Activated CD8-positive, alpha-beta T cell treated with anti-CD3 and anti-CD28 coated beads for 36 hours (primary cell): ENCODE measurements around the gene PALM. TPM values are rescaled to one million over a fixed set of nuclear protein-coding genes. Genes with fewer than 3 reads are reported as not detected.
"Not testable (repeated sequence)": the region's sequence is repeated elsewhere in the genome, so short reads cannot be mapped to it uniquely, and the experiment has no call there.

Experiments
- ATAC-seq: fragments of 200-7000 bp; cut with Tn5 transposase; one replicate; pipeline ENCODE4 v1.10.0; 2021; ENCODE audit warnings: mild to moderate bottlenecking, moderate library complexity
- CTCF ChIA-PET: fragments of 350-600 bp; sonication (Branson Sonifier 250); formaldehyde crosslinking; loops from one replicate; lab custom pipeline; 2021; ENCODE audit warnings: antibody characterized with exemption; lab: Charles Lee
- POLR2A ChIA-PET: fragments of 350-600 bp; sonication (Branson Sonifier 250); formaldehyde crosslinking; loops from one replicate; lab custom pipeline; 2021; ENCODE audit warnings: antibody characterized with exemption; lab: Charles Lee
- DNase-seq: peaks from one replicate; pipeline ENCODE4 v3.0.0-alpha.2; 2020
- H3K27ac Mint-ChIP-seq: one replicate; pipeline ENCODE4 v1.8.0; 2021; ENCODE audit warnings: mild to moderate bottlenecking, mixed read lengths
- H3K27me3 Mint-ChIP-seq: one replicate; pipeline ENCODE4 v1.8.0; 2021; ENCODE audit warnings: mixed read lengths
- H3K36me3 Mint-ChIP-seq: one replicate; pipeline ENCODE4 v1.8.0; 2021; ENCODE audit warnings: low read depth, mixed read lengths
- H3K4me1 Mint-ChIP-seq: one replicate; pipeline ENCODE4 v1.8.0; 2021; ENCODE audit warnings: low read depth, mixed read lengths
- H3K4me3 Mint-ChIP-seq: one replicate; pipeline ENCODE4 v1.8.0; 2021; ENCODE audit warnings: mild to moderate bottlenecking, moderate library complexity, mixed read lengths
- H3K9me3 Mint-ChIP-seq: one replicate; pipeline ENCODE4 v1.8.0; 2021; ENCODE audit warnings: mixed read lengths
- CTCF ChIP-seq: fragments of 200-600 bp; IDR thresholded peaks from one replicate; pipeline ENCODE4 v1.8.0; 2022; ENCODE audit warnings: antibody characterized with exemption, mild to moderate bottlenecking
- intact Hi-C: fragments of 100-400 bp; cut with micrococcal nuclease; formaldehyde crosslinking; loops from one replicate; pipeline ENCODE4 v1.10.0; 2022
- total RNA-seq, 2 experiments: library from RNA; stranded (reverse); gene quantifications; one replicate each; pipeline ENCODE4 v1.2.3, GENCODE V29; 2021

Gene PALM
- total RNA-seq, 2 experiments from 2014 or later, result 0.22 to 0.36 TPM

GRCh38 chr19:725461-726089 lies 16.8 kb downstream of the PALM start:
- Mint-ChIP-seq H3K36me3 (no peaks in the 10 kb centered on the region), H3K27me3 (peaks cover 8% of the 10 kb centered on the region), H3K4me1 (no peaks in the 10 kb centered on the region), H3K4me3 (no peak overlapping the region), H3K9me3 (no peaks in the 10 kb centered on the region), H3K27ac (no peak overlapping the region)
- intact Hi-C loops, result no loop called here
- no peak for DNase-seq
- no peak for ATAC-seq
- no peak for TF ChIP-seq CTCF
- ChIA-PET POLR2A (no interaction called here), CTCF (interaction anchor here (1.1 kb wide), 1 partner anchor 14 kb away, joined by 3 read pairs; no protein-coding TSS in a partner anchor)

- CTCF ChIA-PET, result no interaction called here
- no peak overlapping the region for H3K27ac Mint-ChIP-seq
- peaks cover 5% of the 10 kb centered on the region for H3K27me3 Mint-ChIP-seq
- DNase-seq (no peak), ATAC-seq (no peak)
- H3K4me3 Mint-ChIP-seq, result no peak overlapping the region
- no peak for TF ChIP-seq CTCF
- H3K9me3 Mint-ChIP-seq, result no peaks in the 10 kb centered on the region
- intact Hi-C loops, result no loop called here
- H3K36me3 Mint-ChIP-seq, result no peaks in the 10 kb centered on the region
- no peaks in the 10 kb centered on the region for H3K4me1 Mint-ChIP-seq
- POLR2A ChIA-PET, result no interaction called here
Measured at GRCh38 chr19:726993-727956, 18.5 kb downstream of the PALM start.

DNA sequence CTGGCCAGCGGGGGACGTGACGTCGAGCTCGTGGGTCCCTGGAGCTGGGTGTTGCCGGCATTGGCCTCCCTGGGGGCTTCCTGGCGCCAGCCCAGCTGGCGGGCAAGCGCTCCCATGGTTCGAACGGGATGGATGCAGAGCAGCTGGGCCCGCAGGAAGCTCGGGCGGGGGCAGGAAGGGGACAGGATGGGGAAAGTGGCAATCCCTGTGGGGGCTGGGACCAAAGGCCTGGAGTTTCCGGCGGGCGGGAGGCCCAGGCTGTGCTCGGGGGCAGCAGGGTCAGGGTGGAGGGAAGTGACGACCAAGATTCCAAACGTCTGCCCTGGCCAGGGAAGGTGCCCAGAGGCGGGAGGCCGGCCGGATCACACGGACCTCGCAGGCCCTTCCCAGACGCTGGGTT lies 19.3 kb downstream of the PALM start:
- H3K27me3 Mint-ChIP-seq, result peaks cover 3% of the 10 kb centered on the region
- no peak overlapping the region for H3K27ac Mint-ChIP-seq
- H3K36me3 Mint-ChIP-seq, result no peaks in the 10 kb centered on the region
- DNase-seq (no peak), ATAC-seq (no peak)
- intact Hi-C loops, result no loop called here
- no peaks in the 10 kb centered on the region for H3K9me3 Mint-ChIP-seq
- H3K4me1 Mint-ChIP-seq, result no peaks in the 10 kb centered on the region
- ChIA-PET POLR2A (no interaction called here), CTCF (no interaction called here)
- no peak overlapping the region for H3K4me3 Mint-ChIP-seq
- no peak for TF ChIP-seq CTCF

- ATAC-seq, H3K27ac Mint-ChIP-seq, H3K4me1 Mint-ChIP-seq, H3K27me3 Mint-ChIP-seq, CTCF ChIA-PET, H3K36me3 Mint-ChIP-seq, intact Hi-C loops, POLR2A ChIA-PET, DNase-seq, H3K4me3 Mint-ChIP-seq, H3K9me3 Mint-ChIP-seq: not testable (repeated sequence)
Measured at GRCh38 chr19:729564-729963, 20.8 kb downstream of the PALM start.

DNA sequence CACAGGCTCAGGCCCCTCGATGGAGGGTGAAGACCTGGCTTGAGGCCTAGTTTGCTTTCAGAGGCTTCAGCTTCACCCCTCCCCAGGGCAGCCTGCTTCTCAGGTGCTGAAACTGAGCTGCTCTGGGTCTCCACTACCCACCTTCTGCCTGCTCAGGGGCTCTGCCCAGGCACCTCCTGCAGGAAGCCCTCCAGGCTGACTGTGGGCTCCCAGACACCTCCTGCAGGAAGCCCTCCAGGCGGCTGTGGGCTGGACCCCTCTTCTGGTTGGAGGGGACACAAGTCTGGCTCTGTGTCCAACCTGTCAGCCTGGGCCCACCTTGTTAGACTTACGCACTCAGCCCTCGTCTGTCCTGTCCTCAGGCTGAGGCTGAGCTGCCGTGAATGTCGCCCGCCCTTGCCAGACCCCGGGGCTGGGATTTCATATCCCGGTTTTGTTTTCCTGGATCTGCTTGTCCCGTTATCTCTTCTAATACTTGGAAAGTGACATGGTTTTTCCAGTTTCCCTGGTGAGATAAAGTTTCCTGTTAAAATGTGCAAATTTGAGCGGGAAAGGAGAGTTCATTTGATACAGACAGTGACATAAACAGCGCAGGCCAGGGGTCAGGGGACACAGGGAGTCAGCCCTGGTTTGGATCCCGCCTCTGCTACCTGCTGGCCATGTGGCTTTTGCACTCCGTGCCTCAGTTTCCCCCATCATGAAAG lies 21.4 kb downstream of the PALM start:
- peaks cover 2% of the 10 kb centered on the region for H3K4me1 Mint-ChIP-seq
- no peak for DNase-seq
- TF ChIP-seq CTCF, result no peak
- intact Hi-C loops, result loop anchor here (10.0 kb wide), 1 partner anchor 145 kb away; the partner anchor contains the start of gene HCN2
- ChIA-PET CTCF (no interaction called here), POLR2A (no interaction called here)
- no peak overlapping the region for H3K27ac Mint-ChIP-seq
- no peak for ATAC-seq
- no peaks in the 10 kb centered on the region for H3K9me3 Mint-ChIP-seq
- no peak overlapping the region for H3K4me3 Mint-ChIP-seq
- no peaks in the 10 kb centered on the region for H3K36me3 Mint-ChIP-seq
- H3K27me3 Mint-ChIP-seq, result peaks cover 2% of the 10 kb centered on the region
